HEK293T (cell line): ENCODE measurements around the gene TAS2R40.

ENCODE experiments used
- CTCF ChIA-PET: fragments of 350-600 bp; formaldehyde crosslinking; extraction: SDS; loops from one replicate; lab custom pipeline; 2021; ENCODE audit warnings: antibody characterized with exemption, inconsistent platforms; lab: Yijun Ruan, JAX
- POLR2A ChIA-PET: fragments of 350-600 bp; formaldehyde crosslinking; extraction: SDS; loops from one replicate; lab custom pipeline; 2020; ENCODE audit warnings: antibody characterized with exemption, inconsistent platforms; lab: Yijun Ruan, JAX
- DNase-seq: peaks from one replicate; pipeline ENCODE4 v3.0.0; 2012; ENCODE audit warnings: mixed read lengths; ENCODE audit errors: extremely low spot score
- ARNT ChIP-seq: fragments of 450-650 bp; IDR thresholded peaks from 2 replicates; pipeline ENCODE4 v1.6.1; 2017; ENCODE audit warnings: mild to moderate bottlenecking
- BHLHE40 ChIP-seq: fragments of 450-650 bp; IDR thresholded peaks from 2 replicates; pipeline ENCODE4 v1.6.1; 2016; ENCODE audit warnings: mild to moderate bottlenecking, moderate library complexity, borderline replicate concordance
- CTBP1 ChIP-seq: fragments of 450-650 bp; IDR thresholded peaks from 2 replicates; pipeline ENCODE4 v1.6.1; 2016; ENCODE audit warnings: borderline replicate concordance
- ELF4 ChIP-seq: fragments of 450-650 bp; IDR thresholded peaks from 2 replicates; pipeline ENCODE4 v1.6.1; 2017; ENCODE audit warnings: antibody characterized with exemption
- FOXA1 ChIP-seq: fragments of 450-650 bp; IDR thresholded peaks from 2 replicates; pipeline ENCODE4 v1.6.1; 2016; ENCODE audit warnings: mild to moderate bottlenecking
- FOXK2 ChIP-seq: fragments of 450-650 bp; IDR thresholded peaks from 2 replicates; pipeline ENCODE4 v1.6.1; 2016; ENCODE audit warnings: mild to moderate bottlenecking
- FOXM1 ChIP-seq: fragments of 450-650 bp; IDR thresholded peaks from 2 replicates; pipeline ENCODE4 v1.6.1; 2017; ENCODE audit warnings: mild to moderate bottlenecking, borderline replicate concordance
- HDGF ChIP-seq: fragments of 450-650 bp; IDR thresholded peaks from 2 replicates; pipeline ENCODE4 v1.6.1; 2017; ENCODE audit warnings: antibody characterized with exemption, borderline replicate concordance
- L3MBTL2 ChIP-seq: fragments of 450-650 bp; conservative IDR thresholded peaks from 2 replicates; pipeline ENCODE4 v1.6.1; 2016; ENCODE audit warnings: mild to moderate bottlenecking
- LEF1 ChIP-seq: fragments of 450-650 bp; IDR thresholded peaks from 2 replicates; pipeline ENCODE4 v1.6.1; 2017; ENCODE audit warnings: mild to moderate bottlenecking, borderline replicate concordance
- NFRKB ChIP-seq: fragments of 450-650 bp; IDR thresholded peaks from 2 replicates; pipeline ENCODE4 v1.6.1; 2016; ENCODE audit warnings: mild to moderate bottlenecking, moderate library complexity
- PKNOX1 ChIP-seq: fragments of 450-650 bp; IDR thresholded peaks from 2 replicates; pipeline ENCODE4 v1.6.1; 2016
- SP1 ChIP-seq: fragments of 450-650 bp; IDR thresholded peaks from 2 replicates; pipeline ENCODE4 v1.6.1; 2017
- SUZ12 ChIP-seq: fragments of 450-650 bp; IDR thresholded peaks from 2 replicates; pipeline ENCODE4 v1.6.1; 2016; ENCODE audit warnings: mild to moderate bottlenecking
- TARDBP ChIP-seq: fragments of 450-650 bp; IDR thresholded peaks from 2 replicates; pipeline ENCODE4 v1.6.1; 2016
- ZNF384 ChIP-seq: fragments of 450-650 bp; IDR thresholded peaks from 2 replicates; pipeline ENCODE4 v1.6.1; 2016

TAS2R40 gene

DNA sequence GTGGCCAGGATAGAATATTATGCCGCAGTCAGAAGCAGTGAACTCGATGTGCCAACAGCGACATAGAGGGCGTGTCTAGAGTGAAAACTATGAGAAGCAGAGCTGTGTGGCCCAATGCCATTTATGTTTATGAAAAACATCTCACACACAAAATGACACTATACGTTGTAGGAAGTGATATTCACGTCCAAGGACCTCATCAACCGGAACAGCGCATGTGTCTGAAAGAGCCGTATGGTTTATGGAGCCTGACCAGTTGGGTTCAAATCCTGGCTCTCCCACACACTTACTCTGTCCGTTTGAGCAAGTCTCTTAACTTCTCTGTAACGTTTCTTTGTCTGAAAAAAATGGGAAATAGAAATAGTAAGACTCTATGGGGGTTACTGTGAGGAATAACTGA lies 20.5 kb downstream of the TAS2R40 start:
- no peak for DNase-seq
- POLR2A ChIA-PET: no interaction called here
- CTCF ChIA-PET: interaction anchor here (0.6 kb wide), 1 partner anchor 46 kb away, joined by 3 read pairs; the partner anchor contains the start of gene CASP2
- TF ChIP-seq FOXA1 (no peak), ARNT (no peak), ZNF384 (no peak), FOXM1 (no peak), ELF4 (no peak), PKNOX1 (no peak), TARDBP (no peak), L3MBTL2 (no peak), BHLHE40 (no peak), CTBP1 (no peak), SUZ12 (no peak), LEF1 (no peak), NFRKB (no peak), FOXK2 (no peak), SP1 (no peak)

DNA sequence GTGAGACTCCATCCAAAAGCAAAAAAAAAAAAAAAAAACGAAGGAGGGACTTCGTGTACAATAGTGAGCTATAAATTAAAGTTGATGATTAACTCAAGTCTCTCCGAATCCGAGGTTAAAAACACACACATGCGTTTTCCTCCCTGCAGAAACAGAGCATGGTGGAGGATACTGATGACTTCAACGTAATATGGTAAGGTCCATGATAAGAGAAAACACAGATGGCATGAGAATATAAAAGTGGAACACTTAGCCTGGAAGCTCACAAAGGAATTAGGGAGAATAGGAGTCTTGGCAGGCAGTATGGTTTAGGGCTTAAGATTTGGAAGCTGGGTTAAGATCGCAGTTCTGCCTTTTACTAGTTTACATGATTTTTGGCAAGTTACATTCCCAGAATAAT lies 21.3 kb downstream of the TAS2R40 start:
- ChIA-PET CTCF (interaction anchor here (0.6 to 1.6 kb wide), 2 partner anchors 45 to 56 kb away, joined by 3 to 4 read pairs; partner anchors contain the start of gene CASP2), POLR2A (no interaction called here)
- DNase-seq: no peak
- TF ChIP-seq LEF1 (no peak), L3MBTL2 (no peak), ZNF384 (no peak), SP1 (no peak), SUZ12 (no peak)

GRCh38 chr7:143243614-143244013 lies 21.8 kb downstream of the TAS2R40 start:
- no peak for DNase-seq
- ChIA-PET POLR2A (no interaction called here), CTCF (interaction anchor here (0.7 to 1.6 kb wide), 2 partner anchors 38 to 56 kb away, joined by 3 to 4 read pairs; no protein-coding TSS in a partner anchor)
- TF ChIP-seq SP1 (no peak), PKNOX1 (no peak), FOXA1 (no peak), HDGF (no peak), SUZ12 (no peak), CTBP1 (no peak), FOXM1 (no peak), LEF1 (no peak), L3MBTL2 (no peak), FOXK2 (no peak), ARNT (no peak), NFRKB (no peak), BHLHE40 (no peak), ELF4 (no peak)

- TF ChIP-seq ARNT (no peak), L3MBTL2 (no peak), HDGF (no peak)
- ChIA-PET CTCF (interaction anchor here (0.7 to 1.6 kb wide), 2 partner anchors 37 to 55 kb away, joined by 3 to 4 read pairs; no protein-coding TSS in a partner anchor), POLR2A (no interaction called here)
- DNase-seq: no peak
Observed at GRCh38 chr7:143244321-143244720, 22.5 kb downstream of the TAS2R40 start.

DNA sequence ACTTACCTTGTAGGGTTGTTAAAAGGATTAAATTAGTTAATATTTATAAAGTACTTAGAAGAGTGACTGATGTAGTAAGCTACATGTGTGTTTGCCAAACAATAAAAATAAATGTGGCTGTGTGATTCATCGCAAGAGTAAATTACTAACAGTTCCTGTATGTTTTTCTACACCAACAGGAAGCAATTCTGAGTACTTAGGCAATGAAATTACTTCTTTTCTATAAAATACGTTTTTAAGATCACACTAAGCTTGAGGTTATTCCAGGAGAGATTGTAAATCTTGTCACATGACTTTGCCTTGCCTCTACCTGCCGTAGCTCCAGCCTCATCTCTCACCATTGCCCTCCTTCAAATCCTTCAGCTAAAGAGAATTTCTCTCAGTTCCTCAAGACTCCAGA lies 23.3 kb downstream of the TAS2R40 start:
- DNase-seq: no peak
- ChIA-PET CTCF (interaction anchor here (1.0 kb wide), 1 partner anchor 30 kb away, joined by 3 read pairs; no protein-coding TSS in a partner anchor), POLR2A (interaction anchor here (1.5 kb wide), 1 partner anchor 18 kb away, joined by 8 read pairs; the partner anchor contains the start of gene GSTK1)
- TF ChIP-seq FOXM1 (no peak), ZNF384 (no peak), ARNT (no peak), CTBP1 (no peak), SUZ12 (no peak)

DNA sequence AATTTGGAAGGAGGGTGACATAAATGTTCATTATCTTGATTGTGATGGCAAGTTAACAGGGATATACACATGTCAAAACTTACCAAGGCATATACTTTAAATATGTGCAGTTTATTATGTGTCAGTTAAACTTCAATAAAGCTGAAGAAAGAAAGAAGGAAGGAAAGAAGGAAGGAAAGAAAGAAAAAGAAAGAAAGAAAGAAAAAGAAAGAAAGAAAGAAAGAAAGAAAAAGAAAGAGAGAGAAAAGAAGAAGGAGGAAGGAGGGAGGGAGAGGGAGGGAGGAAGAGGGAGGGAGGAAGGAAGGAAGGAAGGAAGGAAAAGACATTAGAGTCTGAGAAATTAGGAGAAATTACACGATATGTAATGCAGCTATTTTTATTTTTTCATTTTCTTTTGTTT lies 25.5 kb downstream of the TAS2R40 start:
- no peak for TF ChIP-seq BHLHE40
- no peak for TF ChIP-seq FOXM1
- TF ChIP-seq HDGF: no peak
- no peak for TF ChIP-seq TARDBP
- no peak for TF ChIP-seq L3MBTL2
- no peak for TF ChIP-seq FOXA1
- TF ChIP-seq ARNT: no peak
- no peak for TF ChIP-seq CTBP1
- TF ChIP-seq ZNF384: no peak
- no peak for TF ChIP-seq SP1
- no peak for TF ChIP-seq NFRKB
- TF ChIP-seq FOXK2: no peak
- TF ChIP-seq SUZ12: no peak
- TF ChIP-seq ELF4: no peak
- no peak for TF ChIP-seq LEF1
- no peak for TF ChIP-seq PKNOX1
- POLR2A ChIA-PET: no interaction called here
- no peak for DNase-seq
- CTCF ChIA-PET: interaction anchor here (0.7 kb wide), 1 partner anchor 32 kb away, joined by 3 read pairs; no protein-coding TSS in a partner anchor
